Measurements from ENCODE around the gene KIRREL3.

DNA sequence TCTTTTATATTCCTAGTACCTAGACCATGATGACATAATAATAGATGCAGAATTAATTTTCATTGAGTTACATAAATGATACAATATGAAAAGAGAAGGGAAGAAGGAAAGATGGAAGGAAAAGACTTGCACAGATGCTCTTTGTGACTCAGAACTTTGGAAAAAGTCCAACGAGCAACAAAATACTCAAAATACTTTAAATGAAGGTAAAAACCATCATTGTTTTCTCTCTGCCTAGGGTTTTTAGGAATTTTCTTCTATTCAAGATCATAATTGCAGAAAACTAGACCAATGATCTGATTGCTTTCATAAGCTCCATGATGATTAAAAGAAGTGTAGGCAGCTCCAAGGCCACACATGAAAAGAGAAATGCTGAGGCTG is 276.9 kb downstream of the KIRREL3 start:
- no peak for TF ChIP-seq EZH2 (IDR thresholded peaks at IDR 0.05; ENCODE audit: low read depth)
- TF ChIP-seq, protein P1, sequence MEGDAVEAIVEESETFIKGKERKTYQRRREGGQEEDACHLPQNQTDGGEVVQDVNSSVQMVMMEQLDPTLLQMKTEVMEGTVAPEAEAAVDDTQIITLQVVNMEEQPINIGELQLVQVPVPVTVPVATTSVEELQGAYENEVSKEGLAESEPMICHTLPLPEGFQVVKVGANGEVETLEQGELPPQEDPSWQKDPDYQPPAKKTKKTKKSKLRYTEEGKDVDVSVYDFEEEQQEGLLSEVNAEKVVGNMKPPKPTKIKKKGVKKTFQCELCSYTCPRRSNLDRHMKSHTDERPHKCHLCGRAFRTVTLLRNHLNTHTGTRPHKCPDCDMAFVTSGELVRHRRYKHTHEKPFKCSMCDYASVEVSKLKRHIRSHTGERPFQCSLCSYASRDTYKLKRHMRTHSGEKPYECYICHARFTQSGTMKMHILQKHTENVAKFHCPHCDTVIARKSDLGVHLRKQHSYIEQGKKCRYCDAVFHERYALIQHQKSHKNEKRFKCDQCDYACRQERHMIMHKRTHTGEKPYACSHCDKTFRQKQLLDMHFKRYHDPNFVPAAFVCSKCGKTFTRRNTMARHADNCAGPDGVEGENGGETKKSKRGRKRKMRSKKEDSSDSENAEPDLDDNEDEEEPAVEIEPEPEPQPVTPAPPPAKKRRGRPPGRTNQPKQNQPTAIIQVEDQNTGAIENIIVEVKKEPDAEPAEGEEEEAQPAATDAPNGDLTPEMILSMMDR (conservative IDR thresholded peaks at IDR 0.05) = no peak
